ENCODE measurements around the gene FEZF2. TPM values are rescaled to one million over a fixed set of nuclear protein-coding genes. Genes with fewer than 3 reads are reported as not detected.

FEZF2 gene
- total and polyA plus RNA-seq, 2 of the 13 experiments (the other 11 are each of a cell fraction or from before 2014, with no cell fraction given): not detected

GRCh38 chr3:62413687-62414086 lies 40.3 kb upstream of the FEZF2 start:
- no peak overlapping the region for H2AFZ ChIP-seq (ENCODE audit: low read length)
- FAIRE-seq (no peak), DNase-seq (ENCODE audit: low spot score) (no peak), ATAC-seq (no peak)
- ChIA-PET CTCF (ENCODE audit: low intra/inter-chr PET ratio, low total read pairs) (no interaction called here), POLR2A (no interaction called here)
- no peaks in the 10 kb centered on the region for H4K20me1 ChIP-seq (ENCODE audit: insufficient read depth, low read length)
- H3K9me3 ChIP-seq (ENCODE audit: low read length): no peaks in the 10 kb centered on the region
- no peak overlapping the region for H3K4me2 ChIP-seq (ENCODE audit: low read depth, low read length)
- H3K27ac ChIP-seq (ENCODE audit: extremely low read length, insufficient read depth, low read length): no peak overlapping the region
- H3K9ac ChIP-seq (ENCODE audit: insufficient read depth, low read depth, low read length): no peak overlapping the region
- peaks cover 0 to 28% of the 10 kb centered on the region in 2 experiments; a peak in 2 of 5 replicates for H3K27me3 ChIP-seq (ENCODE audit: control insufficient read depth in 1 of 2, insufficient read depth in 2 of 2, low read length in 2 of 2)
- in situ Hi-C loops (cut with HindIII; ENCODE audit: extremely low pct_ligation_motif_present, low pct_unique_long_range_greater_than_20kb) (no loop called here), intact Hi-C loops (cut with micrococcal nuclease; ENCODE audit: unreplicated experiment) (no loop called here)
- no peak overlapping the region for H3K4me3 ChIP-seq (replicated peaks in 1 of 3; ENCODE audit: insufficient read depth in 1 of 3, low read depth in 2 of 3, low read length in 3 of 3)
- BruUV-seq (replicated peaks): no TSS peak
- no peak for TF ChIP-seq KAT8 (CRISPR knock-in tag; IDR thresholded peaks at IDR 0.05)
- TF ChIP-seq SRY (CRISPR knock-in tag; IDR thresholded peaks at IDR 0.05): no peak
- TF ChIP-seq RFX5 (IDR thresholded peaks at IDR 0.05; ENCODE audit: low read depth, low read length): no peak
- TF ChIP-seq ZNF224 (CRISPR knock-in tag; IDR thresholded peaks at IDR 0.05): no peak
- no peak for TF ChIP-seq ADNP (CRISPR knock-in tag; IDR thresholded peaks at IDR 0.05)
- TF ChIP-seq MEIS1 (CRISPR knock-in tag; IDR thresholded peaks at IDR 0.05; ENCODE audit: borderline replicate concordance): no peak
- TF ChIP-seq ZNF343 (CRISPR knock-in tag; IDR thresholded peaks at IDR 0.05): no peak
- no peak for TF ChIP-seq EZH2 (conservative IDR thresholded peaks at IDR 0.05; ENCODE audit: low read depth, low read length)
- TF ChIP-seq ZBTB7B (CRISPR knock-in tag; IDR thresholded peaks at IDR 0.05): no peak
- no peak for TF ChIP-seq ZNF776 (CRISPR knock-in tag; IDR thresholded peaks at IDR 0.05)
- TF ChIP-seq, protein P1, sequence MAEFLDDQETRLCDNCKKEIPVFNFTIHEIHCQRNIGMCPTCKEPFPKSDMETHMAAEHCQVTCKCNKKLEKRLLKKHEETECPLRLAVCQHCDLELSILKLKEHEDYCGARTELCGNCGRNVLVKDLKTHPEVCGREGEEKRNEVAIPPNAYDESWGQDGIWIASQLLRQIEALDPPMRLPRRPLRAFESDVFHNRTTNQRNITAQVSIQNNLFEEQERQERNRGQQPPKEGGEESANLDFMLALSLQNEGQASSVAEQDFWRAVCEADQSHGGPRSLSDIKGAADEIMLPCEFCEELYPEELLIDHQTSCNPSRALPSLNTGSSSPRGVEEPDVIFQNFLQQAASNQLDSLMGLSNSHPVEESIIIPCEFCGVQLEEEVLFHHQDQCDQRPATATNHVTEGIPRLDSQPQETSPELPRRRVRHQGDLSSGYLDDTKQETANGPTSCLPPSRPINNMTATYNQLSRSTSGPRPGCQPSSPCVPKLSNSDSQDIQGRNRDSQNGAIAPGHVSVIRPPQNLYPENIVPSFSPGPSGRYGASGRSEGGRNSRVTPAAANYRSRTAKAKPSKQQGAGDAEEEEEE (CRISPR knock-in tag; IDR thresholded peaks at IDR 0.05; ENCODE audit: borderline replicate concordance): no peak
- no peak for TF ChIP-seq HOXA9 (CRISPR knock-in tag; IDR thresholded peaks at IDR 0.05; ENCODE audit: borderline replicate concordance)
- TF ChIP-seq ZNF691 (CRISPR knock-in tag; IDR thresholded peaks at IDR 0.05; ENCODE audit: borderline replicate concordance, low read depth): no peak
- no peak for TF ChIP-seq PAF1 (CRISPR knock-in tag; IDR thresholded peaks at IDR 0.05)
- no peaks in the 10 kb centered on the region for H3K79me2 ChIP-seq (ENCODE audit: insufficient read depth, low read length)
- no peaks in the 10 kb centered on the region for H3K36me3 ChIP-seq (replicated peaks in 1 of 2; ENCODE audit: control insufficient read depth in 1 of 2, insufficient read depth in 2 of 2, low read length in 2 of 2)
- no peaks in the 10 kb centered on the region for H3K4me1 ChIP-seq (ENCODE audit: insufficient read depth, low read length)
- WGBS (ENCODE audit: low lambda C conversion rate): 0% methylated on average over 2 of the region's 2 CpGs
